Esophagus muscularis mucosa (tissue), 4 donors: Measurements from ENCODE around the gene ASCL1. TPM values are rescaled to one million over a fixed set of nuclear protein-coding genes. Genes with fewer than 3 reads are reported as not detected.
A peak's percentile ranks its signal among the peaks of the same experiment; 100 is the strongest.

Experiments used
- DNase-seq: peaks from one replicate; pipeline ENCODE4 v3.0.0-alpha.2; 2017; ENCODE audit errors: extremely low spot score
- H3K27ac ChIP-seq, 4 donors: fragments of 200-600 bp; sonication (generic); replicated peaks in 1 of 4; 1 replicate in 3 of 4; 2 replicates in 1 of 4; pipeline ENCODE4 v1.5.1; 2016 to 2019; ENCODE audit warnings: mild to moderate bottlenecking in 1 of 4
- H3K27me3 ChIP-seq, 4 donors: fragments of 200-600 bp; sonication (generic); one replicate each; pipeline versions ENCODE4 v1.5.1 to v1.6.0; 2016 to 2019
- H3K36me3 ChIP-seq, 4 donors: fragments of 200-600 bp; sonication (generic); one replicate each; pipeline ENCODE4 v1.5.1; 2016 to 2019
- H3K4me1 ChIP-seq, 4 donors: fragments of 200-600 bp; sonication (generic); one replicate each; pipeline ENCODE4 v1.5.1; 2016 to 2019
- H3K4me3 ChIP-seq, 4 donors: fragments of 200-600 bp; sonication (generic); 1 replicate in 2 of 4; 2 replicates in 2 of 4; pipeline ENCODE4 v1.5.1; 2016 to 2019; ENCODE audit warnings: mild to moderate bottlenecking in 4 of 4, moderate library complexity in 1 of 4
- H3K9me3 ChIP-seq, 4 donors: fragments of 200-600 bp; sonication (generic); 1 replicate in 3 of 4; 2 replicates in 1 of 4; pipeline ENCODE4 v1.5.1; 2016 to 2019
- CTCF ChIP-seq, 3 experiments: fragments of 200-600 bp in 2 of 3; fragments of 450-650 bp in 1 of 3; sonication (generic) in 2 of 3; IDR thresholded peaks; one replicate each; pipeline ENCODE4 v1.5.1; 2017 to 2019; ENCODE audit warnings: antibody characterized with exemption in 3 of 3, mild to moderate bottlenecking in 2 of 3, moderate library complexity in 1 of 3
- EP300 ChIP-seq: sonication (generic); formaldehyde crosslinking; IDR thresholded peaks from one replicate; pipeline ENCODE4 v1.6.1; 2017; ENCODE audit warnings: antibody characterized with exemption
- POLR2A ChIP-seq: fragments of 450-650 bp; IDR thresholded peaks from one replicate; pipeline ENCODE4 v1.6.1; 2017; ENCODE audit warnings: antibody characterized with exemption, moderate library complexity, mild to moderate bottlenecking, low read depth
- POLR2AphosphoS5 ChIP-seq, 2 donors: sonication (generic); formaldehyde crosslinking; IDR thresholded peaks; one replicate each; pipeline ENCODE4 v1.6.1; 2017; ENCODE audit warnings: antibody characterized with exemption in 2 of 2
- WGBS: methylation state at CpG from one replicate; pipeline ENCODE4 v1.1.5; 2018; 5-methylcytosine and 5-hydroxymethylcytosine counted together
- intact Hi-C: fragments of 100-400 bp; cut with DNase I; formaldehyde crosslinking; loops from one replicate; pipeline ENCODE4 v1.15.1; 2023
- total RNA-seq, 4 donors: library from RNA; depleted of rRNA; stranded (reverse); fragments of >200 nt; gene quantifications; one replicate each; pipeline versions ENCODE4 v1.1.0 to v1.2.1, GENCODE V29; 2016

Gene ASCL1
- total RNA-seq, 4 donors from 2014 or later: 0.17 TPM; not detected in 3

- intact Hi-C loops: no loop called here
- no peak overlapping the region for H3K27ac ChIP-seq
- H3K4me3 ChIP-seq: no peak overlapping the region
- no peaks in the 10 kb centered on the region for H3K9me3 ChIP-seq
- H3K27me3 ChIP-seq: peaks cover under 1 to 100% (median 32%) of the 10 kb centered on the region in 4 donors
- no peak for TF ChIP-seq POLR2A
- no peak for TF ChIP-seq POLR2AphosphoS5 (IDR thresholded peaks at IDR 0.05)
- no peak for TF ChIP-seq CTCF (IDR thresholded peaks at IDR 0.05)
- TF ChIP-seq EP300: no peak
- no peaks in the 10 kb centered on the region for H3K36me3 ChIP-seq
- DNase-seq: no peak
- 40% methylated on average over 1 of the region's 1 CpG for WGBS
- H3K4me1 ChIP-seq: peaks cover 9 to 45% (median 30%) of the 10 kb centered on the region in 4 donors
Observed at GRCh38 chr12:102954134-102954533, 3.3 kb upstream of the ASCL1 start.

GRCh38 chr12:102955926-102956737 is 1.3 kb upstream of the ASCL1 start:
- Histone ChIP-seq H3K36me3 (no peaks in the 10 kb centered on the region), H3K9me3 (no peaks in the 10 kb centered on the region), H3K4me3 (peak overlapping the region in 2 of 4 donors; percentile 25 to 27), H3K4me1 (peaks cover 9 to 34% (median 30%) of the 10 kb centered on the region in 4 donors), H3K27ac (no peak overlapping the region), H3K27me3 (peaks cover 0 to 100% (median 35%) of the 10 kb centered on the region in 4 donors)
- intact Hi-C loops: no loop called here
- TF ChIP-seq POLR2A: no peak
- TF ChIP-seq EP300: no peak
- TF ChIP-seq CTCF (IDR thresholded peaks at IDR 0.05): no peak
- no peak for TF ChIP-seq POLR2AphosphoS5 (IDR thresholded peaks at IDR 0.05)
- peak; percentile 57 for DNase-seq
- 12% methylated on average over 7 of the region's 50 CpGs for WGBS

- intact Hi-C loops: no loop called here
- Histone ChIP-seq H3K9me3 (no peaks in the 10 kb centered on the region), H3K4me3 (peak overlapping the region in 2 of 4 donors; percentile 49 to 54), H3K4me1 (peaks cover 9 to 33% (median 32%) of the 10 kb centered on the region in 4 donors), H3K27me3 (peaks cover 0 to 100% (median 38%) of the 10 kb centered on the region in 4 donors), H3K27ac (no peak overlapping the region), H3K36me3 (no peaks in the 10 kb centered on the region)
- DNase-seq: no peak
- TF ChIP-seq POLR2A: no peak
- TF ChIP-seq CTCF (IDR thresholded peaks at IDR 0.05): no peak
- no peak for TF ChIP-seq POLR2AphosphoS5 (IDR thresholded peaks at IDR 0.05)
- no peak for TF ChIP-seq EP300
- 6% methylated on average over 19 of the region's 19 CpGs for WGBS
Observed at GRCh38 chr12:102956738-102957327, 641 bp upstream of the ASCL1 start.

- intact Hi-C loops: no loop called here
- TF ChIP-seq POLR2A (no peak), POLR2AphosphoS5 (IDR thresholded peaks at IDR 0.05) (no peak), EP300 (no peak), CTCF (IDR thresholded peaks at IDR 0.05) (no peak)
- H3K27me3 ChIP-seq: peaks cover 0 to 98% (median 47%) of the 10 kb centered on the region in 4 donors
Observed at GRCh38 chr12:102958073-102958829, 777 bp downstream of the ASCL1 start.

More at GRCh38 chr12:102958073-102958829, 777 bp downstream of the ASCL1 start:
- H3K4me1 ChIP-seq: peaks cover 9 to 39% (median 36%) of the 10 kb centered on the region in 4 donors
- no peak for DNase-seq
- no peaks in the 10 kb centered on the region for H3K36me3 ChIP-seq
- H3K27ac ChIP-seq: no peak overlapping the region
- H3K9me3 ChIP-seq: peaks cover 0 to 1% (median 0%) of the 10 kb centered on the region in 4 donors
- H3K4me3 ChIP-seq: peak overlapping the region; percentile 47 to 54 (median 50)
- 3% methylated on average over 40 of the region's 83 CpGs for WGBS
